ENCODE measurements around the gene COL27A1. TPM values are rescaled to one million over a fixed set of nuclear protein-coding genes. Genes with fewer than 3 reads are reported as not detected.

COL27A1 gene
- total and polyA plus RNA-seq, 8 donors = 15.8 to 180 (median 147) TPM

DNA sequence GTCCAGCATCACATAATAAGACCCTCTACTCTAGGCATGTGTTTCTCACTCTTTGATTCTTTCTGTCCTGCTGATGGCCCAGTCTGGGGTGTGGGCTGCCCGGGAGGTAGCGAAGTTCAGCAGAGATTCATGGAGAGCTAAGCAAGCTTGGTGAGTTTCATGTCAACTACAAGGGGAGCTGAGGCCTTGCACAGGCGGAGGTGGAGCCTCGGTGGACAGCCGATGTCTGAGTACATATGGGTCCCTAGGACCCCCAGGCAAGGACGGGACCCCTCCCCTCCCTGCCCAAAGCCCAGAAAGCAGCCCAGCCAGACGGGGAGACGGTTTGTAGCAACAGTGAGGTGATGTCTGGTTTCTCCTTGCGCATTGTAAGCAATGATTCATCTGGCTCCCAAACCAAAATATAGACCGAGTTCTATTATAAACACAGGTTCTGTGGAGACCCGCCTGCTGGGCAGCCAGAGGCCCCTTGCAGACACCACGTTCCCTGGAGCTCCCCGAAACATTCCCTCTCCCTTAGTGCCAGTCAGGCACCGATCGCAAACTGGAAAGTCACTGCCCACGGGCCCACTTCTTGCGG is 45.5 kb downstream of the COL27A1 start:
- H3K9me3 ChIP-seq = no peaks in the 10 kb centered on the region
- intact Hi-C loops (cut with DNase I) = no loop called here
- H3K4me1 ChIP-seq = peaks cover 0 to 9% of the 10 kb centered on the region in 2 donors
- no peak overlapping the region for H3K27ac ChIP-seq
- no peaks in the 10 kb centered on the region for H3K27me3 ChIP-seq
- H3K4me3 ChIP-seq = no peak overlapping the region
- DNase-seq = peak in 1 of 4 donors; percentile 57
- H3K36me3 ChIP-seq = no peaks in the 10 kb centered on the region
- TF ChIP-seq, protein P1, sequence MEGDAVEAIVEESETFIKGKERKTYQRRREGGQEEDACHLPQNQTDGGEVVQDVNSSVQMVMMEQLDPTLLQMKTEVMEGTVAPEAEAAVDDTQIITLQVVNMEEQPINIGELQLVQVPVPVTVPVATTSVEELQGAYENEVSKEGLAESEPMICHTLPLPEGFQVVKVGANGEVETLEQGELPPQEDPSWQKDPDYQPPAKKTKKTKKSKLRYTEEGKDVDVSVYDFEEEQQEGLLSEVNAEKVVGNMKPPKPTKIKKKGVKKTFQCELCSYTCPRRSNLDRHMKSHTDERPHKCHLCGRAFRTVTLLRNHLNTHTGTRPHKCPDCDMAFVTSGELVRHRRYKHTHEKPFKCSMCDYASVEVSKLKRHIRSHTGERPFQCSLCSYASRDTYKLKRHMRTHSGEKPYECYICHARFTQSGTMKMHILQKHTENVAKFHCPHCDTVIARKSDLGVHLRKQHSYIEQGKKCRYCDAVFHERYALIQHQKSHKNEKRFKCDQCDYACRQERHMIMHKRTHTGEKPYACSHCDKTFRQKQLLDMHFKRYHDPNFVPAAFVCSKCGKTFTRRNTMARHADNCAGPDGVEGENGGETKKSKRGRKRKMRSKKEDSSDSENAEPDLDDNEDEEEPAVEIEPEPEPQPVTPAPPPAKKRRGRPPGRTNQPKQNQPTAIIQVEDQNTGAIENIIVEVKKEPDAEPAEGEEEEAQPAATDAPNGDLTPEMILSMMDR (IDR thresholded peaks at IDR 0.05) = no peak
- no peak for ATAC-seq

DNA sequence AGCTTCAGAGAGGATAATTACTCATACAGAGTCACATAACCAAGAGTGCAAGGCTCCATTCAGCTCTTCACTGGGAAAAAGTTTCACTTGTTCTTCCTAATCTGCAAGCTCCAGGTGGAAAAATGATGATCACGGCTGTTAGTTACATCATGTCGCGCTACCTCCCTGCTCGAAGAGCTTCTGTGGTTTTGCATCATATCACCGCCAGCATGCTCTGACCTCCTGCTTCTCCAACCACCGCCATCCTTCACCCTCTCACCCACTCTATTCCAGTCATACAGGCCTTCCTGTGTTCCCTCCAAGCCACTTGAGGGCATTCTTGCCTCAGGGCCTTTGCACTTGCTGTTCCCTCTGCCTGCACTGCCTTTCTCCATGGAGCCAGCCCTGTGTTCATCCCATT is 47.1 kb downstream of the COL27A1 start:
- H3K27ac ChIP-seq = no peak overlapping the region
- intact Hi-C loops (cut with DNase I) = no loop called here
- H3K4me1 ChIP-seq = peaks cover 4 to 9% of the 10 kb centered on the region in 2 donors
- peak in 1 of 4 donors; percentile 0 for DNase-seq
- H3K27me3 ChIP-seq = no peaks in the 10 kb centered on the region
- ATAC-seq = no peak
- no peaks in the 10 kb centered on the region for H3K9me3 ChIP-seq
- no peak overlapping the region for H3K4me3 ChIP-seq
- no peaks in the 10 kb centered on the region for H3K36me3 ChIP-seq
- TF ChIP-seq, protein P1 (IDR thresholded peaks at IDR 0.05) = no peak

DNA sequence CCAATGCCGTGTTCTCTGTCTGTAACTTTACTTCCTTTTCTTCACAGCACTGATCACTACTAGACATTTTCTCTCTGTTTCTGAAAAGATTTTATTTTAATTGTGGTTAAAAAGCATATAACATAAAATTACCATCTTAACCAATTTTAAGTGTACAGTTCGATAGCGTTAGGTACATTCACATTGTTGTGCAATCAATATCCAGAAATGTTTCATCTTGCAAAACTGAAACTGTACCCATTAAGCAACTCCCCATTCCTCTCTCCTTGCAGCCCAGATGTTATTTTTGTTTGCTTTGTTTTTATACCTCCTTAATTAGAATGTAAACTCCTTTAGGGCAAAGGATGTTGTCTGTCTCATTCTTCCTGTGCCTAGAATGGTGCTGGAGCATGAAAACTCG is 47.5 kb downstream of the COL27A1 start:
- TF ChIP-seq, protein P1 (IDR thresholded peaks at IDR 0.05) = no peak
- intact Hi-C loops (cut with DNase I) = no loop called here
- Histone ChIP-seq H3K36me3 (no peaks in the 10 kb centered on the region), H3K27ac (no peak overlapping the region), H3K9me3 (no peaks in the 10 kb centered on the region), H3K4me1 (peaks cover 4 to 9% of the 10 kb centered on the region in 2 donors), H3K27me3 (no peaks in the 10 kb centered on the region), H3K4me3 (no peak overlapping the region)
- no peak for ATAC-seq
- DNase-seq = no peak

DNA sequence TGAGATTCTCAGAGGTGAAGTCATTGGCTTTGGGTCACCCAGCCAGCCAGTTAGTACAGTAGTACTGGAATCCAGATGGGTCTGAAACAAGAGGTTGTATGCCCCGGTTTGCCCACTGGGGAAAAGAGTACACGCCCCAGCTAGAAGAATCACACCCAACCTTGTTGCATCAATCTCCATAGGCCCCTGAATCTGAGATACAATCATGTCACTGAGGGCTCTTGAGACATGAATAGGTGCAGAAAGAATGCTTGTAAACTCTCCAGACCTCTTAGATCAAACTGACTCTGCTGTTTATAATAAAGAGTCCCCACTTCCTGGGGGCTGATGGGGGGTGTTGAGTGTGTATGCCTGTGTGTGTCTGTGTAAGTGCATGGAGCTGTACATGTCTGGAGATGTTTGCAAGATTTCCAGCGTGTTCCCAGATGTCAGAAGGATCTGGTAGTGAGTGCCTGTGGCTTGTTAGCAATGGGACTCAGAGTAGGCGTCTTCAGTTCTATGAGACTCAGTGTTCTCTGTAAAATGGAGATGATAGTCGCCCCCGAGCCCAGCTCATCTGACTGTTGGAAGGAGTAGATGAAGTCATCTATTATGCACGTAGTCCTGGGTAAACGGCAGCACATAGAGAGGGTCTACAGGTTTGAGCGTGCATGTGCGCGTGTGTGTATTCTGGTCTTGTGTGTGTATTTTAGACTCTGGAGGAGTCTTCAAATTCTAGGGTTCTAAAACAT is 48.2 kb downstream of the COL27A1 start:
- H3K4me3 ChIP-seq = no peak overlapping the region
- no peak overlapping the region for H3K27ac ChIP-seq
- H3K4me1 ChIP-seq = peaks cover 4 to 9% of the 10 kb centered on the region in 2 donors
- TF ChIP-seq, protein P1 (IDR thresholded peaks at IDR 0.05) = no peak
- no peaks in the 10 kb centered on the region for H3K27me3 ChIP-seq
- H3K9me3 ChIP-seq = no peaks in the 10 kb centered on the region
- H3K36me3 ChIP-seq = no peaks in the 10 kb centered on the region
- intact Hi-C loops (cut with DNase I) = no loop called here
- DNase-seq (peak in 1 of 4 donors; percentile 6), ATAC-seq (peak; percentile 73)

DNA sequence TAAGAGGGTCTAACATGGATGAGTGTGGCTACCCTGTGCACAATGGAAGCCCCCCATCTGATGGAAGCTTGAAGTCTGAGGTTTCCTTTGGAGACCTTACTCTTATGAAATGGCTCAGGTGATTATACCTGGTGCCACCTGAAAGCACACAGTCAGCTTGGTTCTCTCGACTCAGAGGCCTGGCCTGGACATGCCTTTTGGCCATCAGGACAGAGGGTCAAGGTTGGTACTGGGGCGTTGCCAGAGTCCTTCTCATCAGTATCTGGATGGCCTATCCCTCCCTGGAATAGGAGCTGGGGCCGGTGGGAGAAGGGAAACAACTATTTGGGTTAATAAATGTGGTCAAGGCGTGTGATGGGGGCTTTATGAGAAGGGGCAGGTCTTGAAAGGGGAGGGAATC is 48.9 kb downstream of the COL27A1 start:
- intact Hi-C loops (cut with DNase I) = no loop called here
- no peak for ATAC-seq
- peak in 1 of 4 donors; percentile 10 for DNase-seq
- H3K27me3 ChIP-seq = no peaks in the 10 kb centered on the region
- H3K36me3 ChIP-seq = peaks cover 0 to 1% of the 10 kb centered on the region in 2 donors
- no peaks in the 10 kb centered on the region for H3K9me3 ChIP-seq
- no peak overlapping the region for H3K27ac ChIP-seq
- TF ChIP-seq, protein P1 (IDR thresholded peaks at IDR 0.05) = no peak
- H3K4me1 ChIP-seq = peaks cover 4 to 9% of the 10 kb centered on the region in 2 donors
- H3K4me3 ChIP-seq = no peak overlapping the region
